Suprapubic skin (tissue), 4 donors: Measurements from ENCODE around the gene DDTL.

Source experiments
- CTCF ChIP-seq, 2 donors: fragments of 200-600 bp in 1 of 2; fragments of 450-650 bp in 1 of 2; sonication (generic) in 1 of 2; IDR thresholded peaks; one replicate each; pipeline ENCODE4 v1.5.1; 2016 to 2019; ENCODE audit warnings: antibody characterized with exemption in 2 of 2, mild to moderate bottlenecking in 1 of 2, moderate library complexity in 1 of 2
- EP300 ChIP-seq: sonication (generic); formaldehyde crosslinking; IDR thresholded peaks from one replicate; pipeline ENCODE4 v1.6.1; 2017; ENCODE audit warnings: antibody characterized with exemption
- POLR2A ChIP-seq, 2 donors: fragments of 450-650 bp; IDR thresholded peaks; one replicate each; pipeline ENCODE4 v1.6.1; 2017; ENCODE audit warnings: antibody characterized with exemption in 2 of 2, mild to moderate bottlenecking in 2 of 2, moderate library complexity in 2 of 2
- POLR2AphosphoS5 ChIP-seq, 3 donors: sonication (generic); formaldehyde crosslinking; IDR thresholded peaks; one replicate each; pipeline ENCODE4 v1.6.1; 2017; ENCODE audit warnings: antibody characterized with exemption in 3 of 3

DNA sequence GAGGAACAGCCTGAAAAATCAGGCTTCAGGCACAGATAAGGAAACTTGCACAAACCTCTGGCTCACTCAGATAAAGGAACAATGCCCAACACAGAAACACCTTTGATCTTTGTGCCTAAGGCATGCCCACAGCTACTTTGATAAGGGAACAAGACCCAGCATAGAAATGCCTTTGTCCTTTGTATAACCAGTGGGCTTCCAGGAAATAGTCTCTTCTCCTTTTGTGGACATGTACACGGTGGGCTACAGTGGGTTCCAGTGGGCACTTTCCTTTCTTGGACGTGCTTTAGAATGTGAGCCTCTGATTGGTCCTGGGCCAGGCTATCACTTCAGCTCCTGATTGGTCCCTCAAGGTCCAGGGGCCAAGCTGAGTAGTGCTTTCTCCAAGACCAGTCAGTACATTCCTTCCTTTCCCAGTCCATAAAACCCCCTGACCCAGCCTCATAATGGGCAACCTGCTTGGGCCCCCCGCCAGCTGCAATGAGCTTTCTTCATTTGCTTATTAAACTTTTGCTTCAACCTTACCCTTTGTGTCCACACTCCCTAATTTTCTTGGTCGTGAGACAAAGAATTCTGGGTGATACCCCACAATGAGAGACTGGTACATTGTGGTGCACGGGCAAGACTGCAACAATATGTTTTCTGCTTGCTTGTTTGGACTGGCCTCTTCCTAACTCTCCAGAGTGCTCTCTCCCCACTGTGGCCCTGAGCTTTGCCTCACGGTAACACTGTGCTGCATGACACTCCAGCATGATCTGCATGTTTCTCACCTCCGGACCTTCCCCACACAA is 42.7 kb downstream of the DDTL start:
- TF ChIP-seq CTCF (IDR thresholded peaks at IDR 0.05) (no peak), EP300 (no peak), POLR2A (IDR thresholded peaks at IDR 0.05) (no peak), POLR2AphosphoS5 (IDR thresholded peaks at IDR 0.05) (no peak)
